Measurements from ENCODE around the gene POMP. TPM values are rescaled to one million over a fixed set of nuclear protein-coding genes. Genes with fewer than 3 reads are reported as not detected.

The POMP gene
- total and polyA plus RNA-seq, 2 donors: 108 to 109 TPM

DNA sequence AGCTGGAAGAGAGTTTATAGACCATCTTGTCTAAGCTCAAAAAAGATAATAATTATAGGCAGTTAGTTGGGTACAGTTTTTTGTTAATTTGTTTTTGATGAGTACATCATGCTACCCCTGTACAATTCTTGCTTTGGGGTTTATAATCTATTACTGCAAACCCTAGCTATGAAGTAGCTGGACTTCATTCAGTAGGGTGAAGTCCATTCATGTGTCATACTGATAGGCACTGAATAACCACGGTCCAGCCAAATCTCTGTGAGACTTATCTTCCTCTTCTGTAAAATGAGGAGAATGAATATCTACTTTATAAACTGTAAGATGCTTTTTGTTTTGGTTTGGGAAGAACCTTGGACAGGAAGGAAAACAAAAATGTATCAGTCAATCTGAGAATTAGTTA lies 40.3 kb downstream of the POMP start:
- Histone ChIP-seq H3K9me3 (ENCODE audit: control insufficient read depth in 2 of 2, insufficient read depth in 1 of 2, low read length in 1 of 2) (no peaks in the 10 kb centered on the region), H3K36me3 (ENCODE audit: control insufficient read depth in 2 of 2, insufficient read depth in 2 of 2, low read length in 1 of 2) (peaks cover 9 to 26% of the 10 kb centered on the region in 2 donors), H3K4me1 (ENCODE audit: control insufficient read depth in 2 of 2, insufficient read depth in 2 of 2, low read length in 2 of 2) (no peaks in the 10 kb centered on the region), H3K27me3 (ENCODE audit: control insufficient read depth in 2 of 2, insufficient read depth in 1 of 2, low read length in 1 of 2) (no peaks in the 10 kb centered on the region), H3K27ac (ENCODE audit: low read depth in 1 of 2, low read length in 1 of 2) (no peak overlapping the region), H3K4me3 (ENCODE audit: low read length in 2 of 2) (no peak overlapping the region)
- 98% methylated on average over 1 of the region's 1 CpG for WGBS
- no peak for DNase-seq (ENCODE audit: low read depth in 6 of 9, low spot score in 9 of 9)

GRCh38 chr13:28704282-28704681 lies 45.4 kb downstream of the POMP start:
- Histone ChIP-seq H3K4me3 (ENCODE audit: low read length in 2 of 2) (no peak overlapping the region), H3K36me3 (ENCODE audit: control insufficient read depth in 2 of 2, insufficient read depth in 2 of 2, low read length in 1 of 2) (peaks cover 9 to 21% of the 10 kb centered on the region in 2 donors), H3K9me3 (ENCODE audit: control insufficient read depth in 2 of 2, insufficient read depth in 1 of 2, low read length in 1 of 2) (no peaks in the 10 kb centered on the region), H3K27ac (ENCODE audit: low read depth in 1 of 2, low read length in 1 of 2) (no peak overlapping the region), H3K27me3 (ENCODE audit: control insufficient read depth in 2 of 2, insufficient read depth in 1 of 2, low read length in 1 of 2) (no peaks in the 10 kb centered on the region), H3K4me1 (ENCODE audit: control insufficient read depth in 2 of 2, insufficient read depth in 2 of 2, low read length in 2 of 2) (no peaks in the 10 kb centered on the region)
- DNase-seq (ENCODE audit: low read depth in 6 of 9, low spot score in 9 of 9): peak in 1 of 9 donors; percentile 5

DNA sequence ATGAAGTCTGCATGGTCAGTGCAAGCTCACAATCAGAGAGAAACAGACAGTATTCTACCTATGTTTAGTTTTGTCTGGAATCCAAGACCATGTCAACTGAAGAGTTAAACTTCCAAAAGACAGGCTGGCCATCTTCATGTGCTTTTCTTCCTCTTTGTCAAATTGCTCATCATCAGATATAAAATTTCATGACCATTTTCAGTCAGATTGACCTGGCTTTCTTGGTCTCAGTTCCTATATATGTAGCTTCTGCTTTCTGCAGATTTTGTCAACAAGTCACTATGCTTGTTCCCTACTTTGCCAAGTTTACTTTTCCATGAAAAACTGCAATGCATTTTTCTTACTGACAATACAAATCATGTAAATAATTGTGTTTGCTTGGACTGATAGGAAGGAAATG lies 46.0 kb downstream of the POMP start:
- peaks cover 14 to 19% of the 10 kb centered on the region in 2 donors for H3K36me3 ChIP-seq (ENCODE audit: control insufficient read depth in 2 of 2, insufficient read depth in 2 of 2, low read length in 1 of 2)

DNA sequence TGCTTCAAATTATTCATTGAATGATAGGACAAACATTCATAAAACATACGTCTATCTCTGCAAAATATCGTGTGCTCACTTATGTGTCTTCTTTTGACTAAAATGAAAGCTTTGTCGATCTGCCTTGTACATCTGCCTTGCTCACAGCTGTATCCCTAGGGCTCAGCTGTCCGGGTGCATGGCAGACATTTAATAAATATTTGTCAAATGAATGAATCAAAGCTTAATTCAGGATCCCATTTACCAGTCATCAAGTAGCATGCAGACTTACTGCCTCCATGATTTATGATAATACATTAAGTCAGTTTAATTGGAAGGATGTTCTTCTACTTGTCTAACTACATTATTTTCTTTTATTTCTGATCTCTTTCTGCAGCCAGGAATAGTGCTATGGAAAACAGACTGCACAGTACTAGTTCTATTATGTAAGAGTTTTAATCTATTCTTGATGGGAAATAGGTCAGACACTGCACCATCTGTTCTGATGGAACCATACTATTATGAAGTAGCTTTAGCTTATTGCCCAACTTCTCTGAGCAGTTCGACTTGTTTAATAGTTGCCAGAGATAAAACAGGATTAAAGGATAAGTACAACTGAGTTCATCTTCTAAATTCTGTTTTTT lies 46.6 kb downstream of the POMP start:
- no peak overlapping the region for H3K27ac ChIP-seq (ENCODE audit: low read depth in 1 of 2, low read length in 1 of 2)
- no peaks in the 10 kb centered on the region for H3K9me3 ChIP-seq (ENCODE audit: control insufficient read depth in 2 of 2, insufficient read depth in 1 of 2, low read length in 1 of 2)
- WGBS: 94% methylated on average over 5 of the region's 5 CpGs
- H3K4me1 ChIP-seq (ENCODE audit: control insufficient read depth in 2 of 2, insufficient read depth in 2 of 2, low read length in 2 of 2): no peaks in the 10 kb centered on the region
- H3K27me3 ChIP-seq (ENCODE audit: control insufficient read depth in 2 of 2, insufficient read depth in 1 of 2, low read length in 1 of 2): no peaks in the 10 kb centered on the region
- peaks cover 13 to 16% of the 10 kb centered on the region in 2 donors for H3K36me3 ChIP-seq (ENCODE audit: control insufficient read depth in 2 of 2, insufficient read depth in 2 of 2, low read length in 1 of 2)
- DNase-seq (ENCODE audit: low read depth in 6 of 9, low spot score in 9 of 9): no peak
- H3K4me3 ChIP-seq (ENCODE audit: low read length in 2 of 2): no peak overlapping the region

More for the DNA sequence above, 46.0 kb downstream of the POMP start:
- Histone ChIP-seq H3K27me3 (ENCODE audit: control insufficient read depth in 2 of 2, insufficient read depth in 1 of 2, low read length in 1 of 2) (no peaks in the 10 kb centered on the region), H3K4me1 (ENCODE audit: control insufficient read depth in 2 of 2, insufficient read depth in 2 of 2, low read length in 2 of 2) (no peaks in the 10 kb centered on the region), H3K27ac (ENCODE audit: low read depth in 1 of 2, low read length in 1 of 2) (no peak overlapping the region), H3K9me3 (ENCODE audit: control insufficient read depth in 2 of 2, insufficient read depth in 1 of 2, low read length in 1 of 2) (no peaks in the 10 kb centered on the region), H3K4me3 (ENCODE audit: low read length in 2 of 2) (no peak overlapping the region)
- DNase-seq (ENCODE audit: low read depth in 6 of 9, low spot score in 9 of 9): peak in 1 of 9 donors; percentile 4

- DNase-seq (ENCODE audit: low read depth in 6 of 9, low spot score in 9 of 9): peak in 1 of 9 donors; percentile 41
- no peaks in the 10 kb centered on the region for H3K4me1 ChIP-seq (ENCODE audit: control insufficient read depth in 2 of 2, insufficient read depth in 2 of 2, low read length in 2 of 2)
- no peak overlapping the region for H3K4me3 ChIP-seq (ENCODE audit: low read length in 2 of 2)
- 78% methylated on average over 5 of the region's 5 CpGs for WGBS
- no peaks in the 10 kb centered on the region for H3K9me3 ChIP-seq (ENCODE audit: control insufficient read depth in 2 of 2, insufficient read depth in 1 of 2, low read length in 1 of 2)
- H3K27ac ChIP-seq (ENCODE audit: low read depth in 1 of 2, low read length in 1 of 2): peak overlapping the region in 1 of 2 donors; percentile 11
- peaks cover 10 to 13% of the 10 kb centered on the region in 2 donors for H3K36me3 ChIP-seq (ENCODE audit: control insufficient read depth in 2 of 2, insufficient read depth in 2 of 2, low read length in 1 of 2)
- H3K27me3 ChIP-seq (ENCODE audit: control insufficient read depth in 2 of 2, insufficient read depth in 1 of 2, low read length in 1 of 2): no peaks in the 10 kb centered on the region
Measured at GRCh38 chr13:28707629-28708427, 48.9 kb downstream of the POMP start.

GRCh38 chr13:28710161-28710560 lies 51.2 kb downstream of the POMP start:
- H3K4me1 ChIP-seq (ENCODE audit: control insufficient read depth in 2 of 2, insufficient read depth in 2 of 2, low read length in 2 of 2): no peaks in the 10 kb centered on the region
- no peaks in the 10 kb centered on the region for H3K27me3 ChIP-seq (ENCODE audit: control insufficient read depth in 2 of 2, insufficient read depth in 1 of 2, low read length in 1 of 2)
- H3K9me3 ChIP-seq (ENCODE audit: control insufficient read depth in 2 of 2, insufficient read depth in 1 of 2, low read length in 1 of 2): no peaks in the 10 kb centered on the region
- peaks cover 10 to 12% of the 10 kb centered on the region in 2 donors for H3K36me3 ChIP-seq (ENCODE audit: control insufficient read depth in 2 of 2, insufficient read depth in 2 of 2, low read length in 1 of 2)
- DNase-seq (ENCODE audit: low read depth in 6 of 9, low spot score in 9 of 9): no peak
- WGBS: over 99% methylated on average over 4 of the region's 4 CpGs
- H3K27ac ChIP-seq (ENCODE audit: low read depth in 1 of 2, low read length in 1 of 2): no peak overlapping the region
- H3K4me3 ChIP-seq (ENCODE audit: low read length in 2 of 2): no peak overlapping the region

DNA sequence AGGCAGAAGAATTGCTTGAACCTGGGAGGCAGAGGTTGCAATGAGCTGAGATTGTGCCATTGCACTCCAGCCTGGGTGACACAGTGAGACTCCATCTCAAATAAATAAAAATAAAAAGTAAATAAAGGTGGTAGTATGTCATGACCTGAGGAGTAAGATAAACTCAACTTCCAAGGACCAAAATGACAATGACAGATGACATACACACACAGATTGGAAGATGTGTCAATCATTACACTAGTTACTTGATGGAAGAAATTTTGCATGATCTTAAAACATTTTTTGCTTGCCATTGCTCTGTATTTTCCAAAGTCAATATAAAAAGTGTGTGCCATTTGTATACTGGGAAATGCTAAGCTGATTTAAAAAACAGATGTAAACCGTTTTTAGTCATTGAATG lies 55.7 kb downstream of the POMP start:
- Histone ChIP-seq H3K27me3 (ENCODE audit: control insufficient read depth in 2 of 2, insufficient read depth in 1 of 2, low read length in 1 of 2) (no peaks in the 10 kb centered on the region), H3K9me3 (ENCODE audit: control insufficient read depth in 2 of 2, insufficient read depth in 1 of 2, low read length in 1 of 2) (no peaks in the 10 kb centered on the region), H3K4me1 (ENCODE audit: control insufficient read depth in 2 of 2, insufficient read depth in 2 of 2, low read length in 2 of 2) (peaks cover 2 to 6% of the 10 kb centered on the region in 2 donors), H3K4me3 (ENCODE audit: low read length in 2 of 2) (no peak overlapping the region), H3K27ac (ENCODE audit: low read depth in 1 of 2, low read length in 1 of 2) (no peak overlapping the region), H3K36me3 (ENCODE audit: control insufficient read depth in 2 of 2, insufficient read depth in 2 of 2, low read length in 1 of 2) (peaks cover 7 to 8% of the 10 kb centered on the region in 2 donors)
- WGBS: 99% methylated on average over 1 of the region's 1 CpG
- no peak for DNase-seq (ENCODE audit: low read depth in 6 of 9, low spot score in 9 of 9)

GRCh38 chr13:28716511-28716910 lies 57.6 kb downstream of the POMP start:
- H3K27ac ChIP-seq (ENCODE audit: low read depth in 1 of 2, low read length in 1 of 2): no peak overlapping the region

GRCh38 chr13:28717170-28717569 lies 58.2 kb downstream of the POMP start:
- Histone ChIP-seq H3K4me3 (ENCODE audit: low read length in 2 of 2) (no peak overlapping the region), H3K9me3 (ENCODE audit: control insufficient read depth in 2 of 2, insufficient read depth in 1 of 2, low read length in 1 of 2) (no peaks in the 10 kb centered on the region), H3K27ac (ENCODE audit: low read depth in 1 of 2, low read length in 1 of 2) (no peak overlapping the region), H3K36me3 (ENCODE audit: control insufficient read depth in 2 of 2, insufficient read depth in 2 of 2, low read length in 1 of 2) (peaks cover 0 to 4% of the 10 kb centered on the region in 2 donors), H3K4me1 (ENCODE audit: control insufficient read depth in 2 of 2, insufficient read depth in 2 of 2, low read length in 2 of 2) (peaks cover 2 to 6% of the 10 kb centered on the region in 2 donors), H3K27me3 (ENCODE audit: control insufficient read depth in 2 of 2, insufficient read depth in 1 of 2, low read length in 1 of 2) (no peaks in the 10 kb centered on the region)
- WGBS: 73% methylated on average over 3 of the region's 3 CpGs
- DNase-seq (ENCODE audit: low read depth in 6 of 9, low spot score in 9 of 9): no peak

More at GRCh38 chr13:28716511-28716910, 57.6 kb downstream of the POMP start:
- Histone ChIP-seq H3K36me3 (ENCODE audit: control insufficient read depth in 2 of 2, insufficient read depth in 2 of 2, low read length in 1 of 2) (peaks cover 0 to 8% of the 10 kb centered on the region in 2 donors), H3K27me3 (ENCODE audit: control insufficient read depth in 2 of 2, insufficient read depth in 1 of 2, low read length in 1 of 2) (no peaks in the 10 kb centered on the region), H3K4me1 (ENCODE audit: control insufficient read depth in 2 of 2, insufficient read depth in 2 of 2, low read length in 2 of 2) (peaks cover 2 to 6% of the 10 kb centered on the region in 2 donors), H3K4me3 (ENCODE audit: low read length in 2 of 2) (no peak overlapping the region), H3K9me3 (ENCODE audit: control insufficient read depth in 2 of 2, insufficient read depth in 1 of 2, low read length in 1 of 2) (no peaks in the 10 kb centered on the region)
- WGBS: 86% methylated on average over 8 of the region's 8 CpGs
- DNase-seq (ENCODE audit: low read depth in 6 of 9, low spot score in 9 of 9): no peak

Data from thymus (tissue), 11 donors.